Glutamatergic neuron (in vitro differentiated cells): ENCODE data around the gene TAF5. TPM values are rescaled to one million over a fixed set of nuclear protein-coding genes. Genes with fewer than 3 reads are reported as not detected.
A peak's percentile ranks its signal among the peaks of the same experiment; 100 is the strongest.

Source experiments
- DNase-seq: peaks from one replicate; pipeline ENCODE4 v3.0.0; 2022
- H3K27ac Mint-ChIP-seq: one replicate; pipeline ENCODE4 v1.8.0; 2020; ENCODE audit warnings: mild to moderate bottlenecking, mixed read lengths, inconsistent platforms; ENCODE audit not compliant: unreplicated experiment
- H3K27me3 Mint-ChIP-seq: one replicate; pipeline ENCODE4 v1.8.0; 2020; ENCODE audit warnings: mild to moderate bottlenecking, moderate library complexity, mixed read lengths, inconsistent platforms; ENCODE audit not compliant: unreplicated experiment
- H3K36me3 Mint-ChIP-seq: one replicate; pipeline ENCODE4 v1.8.0; 2020; ENCODE audit warnings: mild to moderate bottlenecking, mixed read lengths, inconsistent platforms; ENCODE audit not compliant: unreplicated experiment
- H3K4me1 Mint-ChIP-seq: one replicate; pipeline ENCODE4 v1.8.0; 2020; ENCODE audit warnings: mild to moderate bottlenecking, low read depth, mixed read lengths, inconsistent platforms; ENCODE audit not compliant: unreplicated experiment
- H3K4me3 Mint-ChIP-seq: one replicate; pipeline ENCODE4 v1.8.0; 2020; ENCODE audit warnings: mild to moderate bottlenecking, mixed read lengths, inconsistent platforms; ENCODE audit not compliant: unreplicated experiment
- H3K9me3 Mint-ChIP-seq: one replicate; pipeline ENCODE4 v1.8.0; 2020; ENCODE audit warnings: mild to moderate bottlenecking, moderate library complexity, mixed read lengths, inconsistent platforms; ENCODE audit not compliant: unreplicated experiment
- total RNA-seq: library from RNA; stranded (reverse); fragmentation: NEBNext Ultra II Directional; extraction: Animal tissue kit (Norgen Biotek cat#: 25700); gene quantifications from one replicate; pipeline ENCODE4 v1.2.1, GENCODE V29; 2021; ENCODE audit not compliant: unreplicated experiment
- TF ChIP-seq, protein P1 (sequence below): fragments of 200-600 bp; sonication (generic); IDR thresholded peaks from one replicate; pipeline ENCODE4 v1.5.0; 2021; ENCODE audit not compliant: partially characterized antibody, unreplicated experiment

Gene TAF5
- total RNA-seq, 1 donor from 2014 or later: 6.9 TPM

- H3K4me1 Mint-ChIP-seq: peaks cover 4% of the 10 kb centered on the region
- H3K36me3 Mint-ChIP-seq: peaks cover 14% of the 10 kb centered on the region
- peaks cover 2% of the 10 kb centered on the region for H3K27me3 Mint-ChIP-seq
- TF ChIP-seq, protein P1, sequence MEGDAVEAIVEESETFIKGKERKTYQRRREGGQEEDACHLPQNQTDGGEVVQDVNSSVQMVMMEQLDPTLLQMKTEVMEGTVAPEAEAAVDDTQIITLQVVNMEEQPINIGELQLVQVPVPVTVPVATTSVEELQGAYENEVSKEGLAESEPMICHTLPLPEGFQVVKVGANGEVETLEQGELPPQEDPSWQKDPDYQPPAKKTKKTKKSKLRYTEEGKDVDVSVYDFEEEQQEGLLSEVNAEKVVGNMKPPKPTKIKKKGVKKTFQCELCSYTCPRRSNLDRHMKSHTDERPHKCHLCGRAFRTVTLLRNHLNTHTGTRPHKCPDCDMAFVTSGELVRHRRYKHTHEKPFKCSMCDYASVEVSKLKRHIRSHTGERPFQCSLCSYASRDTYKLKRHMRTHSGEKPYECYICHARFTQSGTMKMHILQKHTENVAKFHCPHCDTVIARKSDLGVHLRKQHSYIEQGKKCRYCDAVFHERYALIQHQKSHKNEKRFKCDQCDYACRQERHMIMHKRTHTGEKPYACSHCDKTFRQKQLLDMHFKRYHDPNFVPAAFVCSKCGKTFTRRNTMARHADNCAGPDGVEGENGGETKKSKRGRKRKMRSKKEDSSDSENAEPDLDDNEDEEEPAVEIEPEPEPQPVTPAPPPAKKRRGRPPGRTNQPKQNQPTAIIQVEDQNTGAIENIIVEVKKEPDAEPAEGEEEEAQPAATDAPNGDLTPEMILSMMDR: no peak
- H3K27ac Mint-ChIP-seq: no peak overlapping the region
- H3K9me3 Mint-ChIP-seq: no peaks in the 10 kb centered on the region
- no peak overlapping the region for H3K4me3 Mint-ChIP-seq
- no peak for DNase-seq
Measured at GRCh38 chr10:103423748-103424147, 56.0 kb downstream of the TAF5 start.

- no peak overlapping the region for H3K27ac Mint-ChIP-seq
- H3K4me3 Mint-ChIP-seq: no peak overlapping the region
- H3K4me1 Mint-ChIP-seq: peaks cover 8% of the 10 kb centered on the region
- H3K9me3 Mint-ChIP-seq: no peaks in the 10 kb centered on the region
- H3K36me3 Mint-ChIP-seq: peaks cover 21% of the 10 kb centered on the region
- TF ChIP-seq, protein P1: no peak
- no peaks in the 10 kb centered on the region for H3K27me3 Mint-ChIP-seq
- DNase-seq: no peak
Measured at GRCh38 chr10:103427866-103428265, 60.1 kb downstream of the TAF5 start.

DNA sequence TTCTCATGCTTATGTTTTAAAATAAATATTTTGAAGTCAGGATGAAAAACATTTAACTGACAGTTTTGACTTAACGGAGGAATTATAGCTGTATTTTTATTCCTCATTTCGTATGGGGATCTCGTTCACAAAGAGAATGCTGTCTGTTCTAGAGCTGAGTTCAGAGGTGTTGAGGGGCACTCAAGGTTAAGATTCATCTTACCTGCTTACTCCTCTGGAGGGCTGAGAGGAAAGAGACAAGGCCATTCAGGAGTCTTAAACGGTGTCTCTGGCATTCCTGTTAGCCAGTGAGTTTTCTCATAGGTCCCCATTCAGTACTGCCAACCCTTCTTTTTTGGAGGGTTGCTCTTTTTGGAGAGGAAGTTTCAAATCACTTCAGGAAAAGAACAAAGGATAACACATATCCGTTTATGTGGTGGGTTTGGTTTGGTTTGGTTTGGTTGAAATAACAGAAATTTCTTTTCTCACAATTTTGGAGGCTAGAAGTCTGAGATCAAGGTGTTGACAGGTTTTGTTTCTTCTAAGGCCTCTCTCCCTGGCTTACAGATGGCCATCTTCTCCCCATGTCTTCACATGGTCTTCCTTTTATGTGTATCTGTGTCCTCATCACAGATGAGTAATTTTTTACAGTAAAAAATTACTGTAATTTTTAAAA lies 61.3 kb downstream of the TAF5 start:
- Mint-ChIP-seq H3K27me3 (no peaks in the 10 kb centered on the region), H3K4me3 (peak overlapping the region; percentile 27), H3K4me1 (peaks cover 8% of the 10 kb centered on the region), H3K36me3 (peaks cover 19% of the 10 kb centered on the region), H3K27ac (peak overlapping the region; percentile 85), H3K9me3 (no peaks in the 10 kb centered on the region)
- no peak for DNase-seq
- TF ChIP-seq, protein P1: no peak

DNA sequence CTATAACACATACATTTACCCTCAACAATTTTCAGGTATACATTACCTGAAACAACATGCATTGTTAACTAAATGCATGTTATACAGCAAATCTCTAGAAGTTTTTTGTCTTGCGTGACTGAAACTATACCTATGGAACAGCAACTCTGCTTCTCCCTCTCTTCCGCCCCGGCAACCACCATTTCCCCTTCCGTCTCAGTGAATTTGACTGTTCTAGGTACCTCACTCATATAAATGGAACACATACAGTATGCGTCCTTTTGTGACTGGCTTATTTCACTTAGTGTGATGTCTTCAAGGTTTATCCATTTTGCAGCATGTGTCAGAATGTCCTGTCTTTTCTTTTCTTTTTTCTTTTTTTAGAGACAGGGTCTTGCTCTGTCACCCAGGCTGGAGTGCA lies 61.9 kb downstream of the TAF5 start:
- TF ChIP-seq, protein P1: no peak
- no peaks in the 10 kb centered on the region for H3K27me3 Mint-ChIP-seq
- no peak overlapping the region for H3K27ac Mint-ChIP-seq
- no peak for DNase-seq
- H3K36me3 Mint-ChIP-seq: peaks cover 19% of the 10 kb centered on the region
- H3K4me3 Mint-ChIP-seq: no peak overlapping the region
- H3K4me1 Mint-ChIP-seq: peaks cover 8% of the 10 kb centered on the region
- no peaks in the 10 kb centered on the region for H3K9me3 Mint-ChIP-seq

- peaks cover 8% of the 10 kb centered on the region for H3K4me1 Mint-ChIP-seq
- no peak overlapping the region for H3K27ac Mint-ChIP-seq
- H3K27me3 Mint-ChIP-seq: no peaks in the 10 kb centered on the region
- no peak for DNase-seq
- H3K4me3 Mint-ChIP-seq: no peak overlapping the region
- TF ChIP-seq, protein P1: no peak
- no peaks in the 10 kb centered on the region for H3K9me3 Mint-ChIP-seq
- peaks cover 12% of the 10 kb centered on the region for H3K36me3 Mint-ChIP-seq
Measured at GRCh38 chr10:103431902-103432301, 64.1 kb downstream of the TAF5 start.
